WERI-Rb-1 (cell line): ENCODE measurements around the gene KLRB1.
"Not testable (repeated sequence)": the region's sequence is repeated elsewhere in the genome, so short reads cannot be mapped to it uniquely, and the experiment has no call there.

ENCODE experiments used
- DNase-seq: peaks from one replicate; pipeline ENCODE4 v3.0.0-alpha.2; 2020
- H3K27ac ChIP-seq: fragments of 250-450 bp; sonication (Bioruptor Pico); 2 replicates; pipeline ENCODE4 v1.5.1; 2020; ENCODE audit warnings: mild to moderate bottlenecking, moderate library complexity
- H3K27me3 ChIP-seq: fragments of 250-450 bp; sonication (Bioruptor Pico); 2 replicates; pipeline ENCODE4 v1.5.1; 2021; ENCODE audit warnings: mild to moderate bottlenecking, low read depth, moderate library complexity; ENCODE audit not compliant: insufficient read depth, severe bottlenecking
- H3K36me3 ChIP-seq: fragments of 250-450 bp; sonication (Bioruptor Pico); 2 replicates; pipeline ENCODE4 v1.5.1; 2020; ENCODE audit warnings: mild to moderate bottlenecking, moderate library complexity
- H3K4me3 ChIP-seq: 2 replicates; pipeline ENCODE4 v1.5.1; 2011; ENCODE audit warnings: low read depth, mild to moderate bottlenecking, control low read depth, low read length
- H3K9me3 ChIP-seq: fragments of 250-450 bp; sonication (Bioruptor Pico); 2 replicates; pipeline ENCODE4 v1.5.1; 2021; ENCODE audit warnings: mild to moderate bottlenecking, moderate library complexity; ENCODE audit not compliant: severe bottlenecking
- CTCF ChIP-seq: IDR thresholded peaks from 2 replicates; pipeline ENCODE4 v1.5.1; 2011; ENCODE audit warnings: low read depth, mild to moderate bottlenecking, control low read depth, inconsistent platforms, low read length

The KLRB1 gene

GRCh38 chr12:9617124-9617523 lies 9.4 kb upstream of the KLRB1 start:
- Histone ChIP-seq H3K4me3 (no peak overlapping the region), H3K27ac (no peak overlapping the region), H3K36me3 (no peaks in the 10 kb centered on the region), H3K9me3 (no peaks in the 10 kb centered on the region), H3K27me3 (no peaks in the 10 kb centered on the region)
- no peak for TF ChIP-seq CTCF
- DNase-seq: no peak

GRCh38 chr12:9615420-9616136 lies 7.9 kb upstream of the KLRB1 start:
- Histone ChIP-seq H3K9me3 (no peaks in the 10 kb centered on the region), H3K36me3 (no peaks in the 10 kb centered on the region), H3K27me3 (no peaks in the 10 kb centered on the region), H3K4me3 (no peak overlapping the region), H3K27ac (no peak overlapping the region)
- no peak for TF ChIP-seq CTCF
- DNase-seq: no peak

GRCh38 chr12:9610606-9611005 lies 2.9 kb upstream of the KLRB1 start:
- H3K27me3 ChIP-seq, H3K4me3 ChIP-seq, DNase-seq, H3K9me3 ChIP-seq, H3K36me3 ChIP-seq, H3K27ac ChIP-seq: not testable (repeated sequence)

GRCh38 chr12:9606736-9607372 lies 862 bp downstream of the KLRB1 start:
- Histone ChIP-seq H3K27me3 (no peaks in the 10 kb centered on the region), H3K9me3 (no peaks in the 10 kb centered on the region), H3K36me3 (no peaks in the 10 kb centered on the region), H3K4me3 (no peak overlapping the region), H3K27ac (no peak overlapping the region)
- no peak for TF ChIP-seq CTCF
- no peak for DNase-seq

GRCh38 chr12:9606247-9606646 lies 1.5 kb downstream of the KLRB1 start:
- TF ChIP-seq CTCF: no peak

GRCh38 chr12:9605483-9605882 lies 2.2 kb downstream of the KLRB1 start:
- no peak for DNase-seq
- no peak overlapping the region for H3K27ac ChIP-seq
- H3K4me3 ChIP-seq: no peak overlapping the region
- H3K9me3 ChIP-seq: no peaks in the 10 kb centered on the region
- H3K27me3 ChIP-seq: no peaks in the 10 kb centered on the region
- TF ChIP-seq CTCF: no peak
- H3K36me3 ChIP-seq: no peaks in the 10 kb centered on the region

More at GRCh38 chr12:9606247-9606646, 1.5 kb downstream of the KLRB1 start:
- no peaks in the 10 kb centered on the region for H3K27me3 ChIP-seq
- no peak overlapping the region for H3K27ac ChIP-seq
- no peak overlapping the region for H3K4me3 ChIP-seq
- H3K9me3 ChIP-seq: no peaks in the 10 kb centered on the region
- DNase-seq: no peak
- H3K36me3 ChIP-seq: no peaks in the 10 kb centered on the region
